ENCODE measurements around the gene HCK.
"Not testable (repeated sequence)": the region's sequence is repeated elsewhere in the genome, so short reads cannot be mapped to it uniquely, and the experiment has no call there.

- TF ChIP-seq CTCF (conservative IDR thresholded peaks at IDR 0.05; ENCODE audit: low read depth, low read length); EZH2 (IDR thresholded peaks at IDR 0.05; ENCODE audit: low read length, unreplicated experiment): not testable (repeated sequence)
These were observed 64.8 kb downstream of the HCK start for GRCh38 chr20:32116796-32117195.

Measured in PC-3 (cell line).